Sigmoid colon (tissue), 4 donors: Measurements from ENCODE around the gene MTUS2.

ENCODE experiments used
- EP300 ChIP-seq, 4 donors: sonication (generic); formaldehyde crosslinking; IDR thresholded peaks; one replicate each; pipeline ENCODE4 v1.6.1; 2017; ENCODE audit warnings: antibody characterized with exemption in 4 of 4
- POLR2A ChIP-seq, 2 donors: fragments of 450-650 bp; IDR thresholded peaks; one replicate each; pipeline ENCODE4 v1.6.1; 2016; ENCODE audit warnings: antibody characterized with exemption in 2 of 2, mild to moderate bottlenecking in 2 of 2, moderate library complexity in 2 of 2
- POLR2AphosphoS5 ChIP-seq, 4 donors: sonication (generic); formaldehyde crosslinking; IDR thresholded peaks; one replicate each; pipeline ENCODE4 v1.6.1; 2017; ENCODE audit warnings: antibody characterized with exemption in 4 of 4
- TF ChIP-seq, protein P1 (sequence below), 4 experiments: fragments of 450-650 bp in 3 of 4; fragments of 200-600 bp in 1 of 4; IDR thresholded peaks; one replicate each; pipeline ENCODE4 v1.5.1; 2016 to 2019; ENCODE audit warnings: antibody characterized with exemption in 4 of 4, mild to moderate bottlenecking in 3 of 4, moderate library complexity in 2 of 4

DNA sequence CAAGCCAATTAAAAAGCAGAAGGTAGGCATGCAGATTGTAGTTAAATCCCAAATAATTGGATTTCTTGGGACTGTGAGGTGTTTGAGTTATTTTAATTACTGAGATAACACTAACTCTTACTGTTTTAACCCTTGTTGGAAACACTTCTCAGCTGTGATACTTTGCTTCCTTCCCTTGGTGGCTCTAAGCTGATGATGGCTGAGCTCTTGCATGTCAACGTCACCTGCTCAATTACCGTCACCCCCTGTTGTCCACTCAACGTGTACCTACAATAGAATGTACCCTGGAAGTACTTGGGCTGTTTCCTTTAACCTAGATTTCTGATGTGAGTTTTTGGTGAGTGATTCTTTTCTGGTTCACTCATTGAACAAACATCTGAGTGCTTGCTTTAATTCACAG, 471.9 kb downstream of the MTUS2 start:
- TF ChIP-seq, protein P1, sequence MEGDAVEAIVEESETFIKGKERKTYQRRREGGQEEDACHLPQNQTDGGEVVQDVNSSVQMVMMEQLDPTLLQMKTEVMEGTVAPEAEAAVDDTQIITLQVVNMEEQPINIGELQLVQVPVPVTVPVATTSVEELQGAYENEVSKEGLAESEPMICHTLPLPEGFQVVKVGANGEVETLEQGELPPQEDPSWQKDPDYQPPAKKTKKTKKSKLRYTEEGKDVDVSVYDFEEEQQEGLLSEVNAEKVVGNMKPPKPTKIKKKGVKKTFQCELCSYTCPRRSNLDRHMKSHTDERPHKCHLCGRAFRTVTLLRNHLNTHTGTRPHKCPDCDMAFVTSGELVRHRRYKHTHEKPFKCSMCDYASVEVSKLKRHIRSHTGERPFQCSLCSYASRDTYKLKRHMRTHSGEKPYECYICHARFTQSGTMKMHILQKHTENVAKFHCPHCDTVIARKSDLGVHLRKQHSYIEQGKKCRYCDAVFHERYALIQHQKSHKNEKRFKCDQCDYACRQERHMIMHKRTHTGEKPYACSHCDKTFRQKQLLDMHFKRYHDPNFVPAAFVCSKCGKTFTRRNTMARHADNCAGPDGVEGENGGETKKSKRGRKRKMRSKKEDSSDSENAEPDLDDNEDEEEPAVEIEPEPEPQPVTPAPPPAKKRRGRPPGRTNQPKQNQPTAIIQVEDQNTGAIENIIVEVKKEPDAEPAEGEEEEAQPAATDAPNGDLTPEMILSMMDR (IDR thresholded peaks at IDR 0.05), result no peak
- TF ChIP-seq POLR2A (IDR thresholded peaks at IDR 0.05) (no peak), POLR2AphosphoS5 (IDR thresholded peaks at IDR 0.05) (no peak), EP300 (IDR thresholded peaks at IDR 0.05) (no peak)
